Germinal center (tissue), 1 donor: ENCODE measurements around the gene PPP1R12B.
A peak's percentile ranks its signal among the peaks of the same experiment; 100 is the strongest.

ENCODE experiments used
- DNase-seq: peaks from one replicate; pipeline ENCODE4 v3.0.0; 2012; ENCODE audit warnings: mixed read lengths, low spot score

Gene PPP1R12B

DNA sequence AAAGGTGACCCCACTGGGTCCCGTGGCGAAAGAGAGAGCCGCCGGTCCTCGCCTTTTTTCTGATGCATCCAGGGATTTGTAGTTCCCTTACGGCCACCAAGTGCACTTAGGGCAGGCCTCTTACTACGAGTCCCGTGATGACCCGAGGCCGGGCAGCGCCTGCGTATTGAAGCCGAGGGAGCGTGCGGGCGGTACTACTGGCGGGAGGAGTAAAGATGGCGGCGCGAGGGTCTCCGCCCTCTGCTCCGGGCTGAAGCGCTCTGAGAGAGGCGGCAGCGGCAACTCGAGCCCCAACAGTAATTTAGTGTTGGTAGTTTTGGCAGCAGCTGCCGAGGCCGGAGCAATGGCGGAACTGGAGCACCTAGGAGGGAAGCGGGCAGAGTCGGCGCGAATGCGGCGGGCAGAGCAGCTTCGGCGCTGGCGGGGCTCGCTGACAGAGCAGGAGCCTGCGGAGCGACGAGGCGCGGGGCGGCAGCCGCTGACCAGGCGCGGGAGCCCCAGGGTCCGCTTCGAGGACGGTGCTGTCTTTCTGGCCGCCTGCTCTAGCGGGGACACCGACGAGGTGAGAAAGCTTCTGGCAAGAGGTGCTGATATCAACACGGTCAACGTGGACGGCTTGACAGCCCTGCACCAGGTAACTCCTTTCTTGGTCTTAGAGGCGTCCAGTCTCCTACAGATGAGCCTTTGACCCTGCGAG lies at the start of gene PPP1R12B:
Gene PPP1R12B (plus strand): TSS at position 191 of the 697 bp plus-strand sequence. CDS start 153 bp downstream, at position 344.
- peak; percentile 86 for DNase-seq

DNA sequence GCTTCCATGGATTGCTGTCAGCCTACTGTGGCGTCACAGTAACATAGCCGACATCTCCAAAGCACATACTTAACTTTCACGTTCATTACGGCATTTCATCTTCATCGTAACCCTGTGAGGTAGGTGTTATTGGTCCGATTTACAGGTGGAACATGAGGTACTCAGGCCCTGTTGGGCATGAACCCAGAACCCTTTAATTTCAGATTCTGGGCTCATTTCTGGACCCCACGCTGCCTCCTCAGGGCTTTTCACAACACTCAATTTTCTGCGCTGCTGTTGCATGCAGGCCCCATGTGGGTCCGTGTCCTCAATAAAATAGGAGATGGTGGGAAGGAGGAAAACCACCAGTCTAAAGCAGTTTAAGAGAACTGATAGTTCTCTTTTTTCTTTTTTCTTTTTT lies 46.3 kb upstream of the PPP1R12B start:
- no peak for DNase-seq

DNA sequence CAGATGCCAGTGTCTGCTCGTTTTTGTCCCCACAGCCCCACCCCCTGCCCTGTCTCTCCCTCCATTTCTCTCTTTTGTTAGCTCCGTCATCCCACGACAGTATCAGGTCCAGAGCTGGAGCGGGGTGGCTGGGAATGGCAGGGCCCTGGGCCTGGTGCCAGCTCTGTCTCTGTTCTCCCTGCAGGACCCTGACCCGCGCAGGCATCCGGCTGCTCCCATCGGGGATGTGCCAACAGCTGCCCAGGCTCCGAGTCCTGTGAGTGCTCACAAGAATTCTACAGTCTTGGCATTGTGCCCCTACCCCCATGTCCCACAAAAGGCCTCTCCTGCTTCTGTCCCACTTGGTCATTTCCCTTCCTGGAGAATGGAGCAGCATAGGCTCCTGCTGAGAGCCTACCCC lies 44.1 kb upstream of the PPP1R12B start:
- DNase-seq: no peak

GRCh38 chr1:202305168-202305567 lies 43.3 kb upstream of the PPP1R12B start:
- no peak for DNase-seq

- no peak for DNase-seq
Observed at GRCh38 chr1:202306535-202307345, 41.8 kb upstream of the PPP1R12B start.

DNA sequence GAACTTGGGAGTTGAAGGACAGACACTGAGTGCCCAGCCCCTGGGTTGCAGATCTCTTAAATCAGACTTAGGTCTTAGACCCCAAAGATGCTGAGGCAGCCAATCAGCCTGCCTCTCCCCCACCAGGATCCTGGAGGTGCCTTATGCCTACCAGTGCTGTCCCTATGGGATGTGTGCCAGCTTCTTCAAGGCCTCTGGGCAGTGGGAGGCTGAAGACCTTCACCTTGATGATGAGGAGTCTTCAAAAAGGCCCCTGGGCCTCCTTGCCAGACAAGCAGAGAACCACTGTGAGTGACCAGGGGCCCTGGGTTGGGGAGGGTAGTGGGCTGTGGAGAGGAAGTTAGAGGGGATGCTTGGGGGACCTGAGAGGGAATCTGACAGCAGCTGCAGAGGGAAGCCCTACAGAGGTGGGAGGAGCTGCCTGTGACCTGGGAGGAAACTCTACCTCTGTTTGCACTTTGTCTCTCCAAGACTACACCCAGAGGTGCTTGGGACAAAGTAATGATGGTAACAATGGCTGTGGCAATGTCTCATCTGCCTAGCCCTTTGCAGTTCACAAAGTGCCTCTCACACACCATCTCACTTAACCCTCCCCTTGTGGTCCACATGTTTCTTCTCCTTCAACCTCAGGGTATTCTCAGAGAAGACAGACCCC lies 38.3 kb upstream of the PPP1R12B start:
- no peak for DNase-seq

- DNase-seq: no peak
Observed at GRCh38 chr1:202310746-202311145, 37.8 kb upstream of the PPP1R12B start.

- DNase-seq: no peak
Observed at GRCh38 chr1:202311875-202312635, 36.4 kb upstream of the PPP1R12B start.

DNA sequence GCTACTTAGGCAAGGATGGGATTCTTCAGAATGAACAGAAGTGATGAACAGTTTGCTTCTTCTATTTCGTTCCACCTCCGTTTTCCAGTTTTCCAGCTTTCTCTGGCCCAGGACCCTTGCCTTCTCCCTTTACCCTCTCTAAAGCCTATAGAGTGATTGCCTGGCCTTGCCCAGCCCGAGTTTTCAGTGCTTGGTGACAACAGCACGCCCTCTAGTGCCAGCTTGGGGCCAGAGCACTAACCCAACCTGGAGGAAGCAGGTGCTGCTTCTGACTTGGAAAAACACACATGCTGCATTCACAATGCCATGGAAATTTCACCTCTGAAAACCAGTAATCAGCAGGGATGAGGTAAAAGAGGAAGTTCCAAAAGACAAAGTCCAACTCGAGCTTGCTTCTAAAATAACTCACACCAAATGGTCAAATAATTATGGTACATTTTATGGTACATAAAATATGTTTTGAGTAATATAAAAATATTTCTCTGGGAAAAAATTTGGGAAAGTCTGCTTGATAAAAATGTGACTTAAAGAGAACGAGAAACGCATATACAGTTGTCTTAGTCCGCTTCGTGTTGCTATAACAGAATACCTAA lies 32.8 kb upstream of the PPP1R12B start:
- peak; percentile 79 for DNase-seq

DNA sequence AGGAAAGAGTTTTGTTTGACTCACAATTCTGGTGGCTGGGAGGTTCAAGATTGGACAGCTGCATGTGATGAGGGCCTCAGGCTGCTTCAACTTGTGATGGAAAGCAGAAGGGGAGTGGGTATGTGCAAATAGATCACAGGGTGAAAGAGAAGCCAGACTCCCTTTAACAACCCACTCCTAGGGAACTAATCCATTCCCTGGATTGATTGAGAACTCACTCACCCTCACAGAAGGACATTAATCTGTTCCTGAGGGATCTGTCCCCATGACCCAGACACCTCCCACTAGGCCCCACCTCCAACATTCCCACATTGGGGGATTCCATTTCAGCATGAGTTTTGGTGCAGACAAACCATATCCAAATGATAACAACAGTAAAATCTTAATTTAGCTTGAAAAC lies 32.3 kb upstream of the PPP1R12B start:
- DNase-seq: no peak

- no peak for DNase-seq
Observed at GRCh38 chr1:202317941-202318925, 30.3 kb upstream of the PPP1R12B start.

DNA sequence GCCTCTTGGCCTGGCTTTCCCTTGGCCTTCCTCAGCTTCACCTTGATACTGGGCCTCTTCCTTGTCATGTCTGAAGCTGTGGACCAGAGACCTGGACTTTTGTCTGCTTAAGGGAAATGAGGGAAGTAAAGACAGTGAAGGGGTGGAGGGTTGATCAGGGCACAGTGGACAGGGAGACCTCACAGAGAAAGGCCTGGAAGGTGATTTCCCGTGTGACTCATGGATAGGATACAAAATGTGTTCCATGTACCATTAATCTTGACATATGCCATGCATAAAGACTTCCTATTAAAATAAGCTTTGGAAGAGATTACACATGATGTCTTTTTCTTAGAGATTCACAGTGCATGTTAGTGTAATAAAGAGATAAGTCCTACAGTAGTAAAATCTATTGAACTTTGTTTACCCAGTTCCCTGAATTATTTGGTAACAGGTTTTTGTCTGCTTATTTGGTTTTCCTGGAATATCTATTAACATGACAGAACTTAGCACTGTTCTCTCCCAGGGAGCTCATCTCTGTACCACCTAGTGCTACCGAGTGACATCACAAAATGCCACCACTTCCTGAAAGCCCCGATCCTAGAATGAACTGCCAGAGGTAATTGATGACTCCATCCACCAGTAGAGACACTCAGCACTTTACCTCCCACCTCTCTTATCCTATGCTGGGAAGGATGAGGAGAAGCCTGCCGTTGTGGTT lies 29.0 kb upstream of the PPP1R12B start:
- no peak for DNase-seq

DNA sequence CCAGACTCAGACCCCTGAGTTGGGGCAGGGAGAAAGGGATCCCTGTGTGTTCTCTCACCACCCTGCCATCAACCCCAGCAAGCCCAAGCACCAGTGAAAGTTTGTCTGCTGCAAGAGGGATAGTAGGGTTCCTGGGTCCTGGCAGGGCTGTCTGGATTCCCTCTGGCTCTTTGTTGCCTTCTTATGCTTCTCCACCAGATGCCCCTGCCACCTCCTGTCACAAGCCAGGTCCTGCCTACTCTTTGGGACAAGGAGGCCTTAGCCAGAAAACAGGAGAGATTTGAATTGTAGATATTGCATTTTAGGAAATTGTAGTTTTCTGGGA lies 28.5 kb upstream of the PPP1R12B start:
- no peak for DNase-seq

DNA sequence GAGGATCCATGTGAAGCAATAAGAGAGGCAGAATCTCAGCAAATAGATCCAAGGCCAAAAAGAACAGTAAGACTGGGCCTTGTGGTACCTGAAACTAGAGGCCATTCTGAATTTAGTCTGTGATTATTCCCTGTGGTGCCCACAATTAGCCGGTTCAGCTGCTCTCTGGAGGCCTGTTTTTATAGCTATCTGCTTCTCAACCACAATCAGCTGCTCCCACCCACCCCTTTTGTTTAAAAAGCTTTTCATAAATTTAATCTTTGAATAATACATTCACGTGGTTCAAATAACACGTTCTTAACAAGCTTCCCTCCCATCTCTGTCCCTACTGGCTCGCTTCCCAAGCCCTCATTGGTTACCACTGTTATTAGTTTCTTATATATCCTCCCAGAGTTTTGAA lies 24.8 kb upstream of the PPP1R12B start:
- DNase-seq: no peak

DNA sequence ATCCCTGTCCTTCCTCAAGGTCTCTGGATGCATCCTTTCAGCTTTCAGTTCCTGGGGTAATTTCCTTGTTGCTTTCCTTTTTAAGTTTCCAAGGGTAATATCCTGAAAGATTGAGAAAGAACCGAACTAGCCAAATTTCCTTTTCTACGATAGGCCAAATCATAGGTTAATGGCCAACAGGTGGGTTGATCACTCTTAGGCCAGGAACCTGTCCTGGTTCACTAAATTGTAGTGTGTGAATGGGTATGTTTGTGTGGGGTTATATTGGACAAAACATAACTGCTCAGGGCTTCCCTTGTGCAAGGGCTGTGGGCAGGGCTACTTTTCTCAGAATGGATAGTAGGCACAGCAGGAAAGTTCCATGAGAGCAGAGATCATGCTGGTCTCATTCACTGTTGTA lies 23.9 kb upstream of the PPP1R12B start:
- DNase-seq: no peak

- DNase-seq: no peak
Observed at GRCh38 chr1:202329891-202330290, 18.6 kb upstream of the PPP1R12B start.

- DNase-seq: no peak
Observed at GRCh38 chr1:202333861-202334260, 14.6 kb upstream of the PPP1R12B start.

DNA sequence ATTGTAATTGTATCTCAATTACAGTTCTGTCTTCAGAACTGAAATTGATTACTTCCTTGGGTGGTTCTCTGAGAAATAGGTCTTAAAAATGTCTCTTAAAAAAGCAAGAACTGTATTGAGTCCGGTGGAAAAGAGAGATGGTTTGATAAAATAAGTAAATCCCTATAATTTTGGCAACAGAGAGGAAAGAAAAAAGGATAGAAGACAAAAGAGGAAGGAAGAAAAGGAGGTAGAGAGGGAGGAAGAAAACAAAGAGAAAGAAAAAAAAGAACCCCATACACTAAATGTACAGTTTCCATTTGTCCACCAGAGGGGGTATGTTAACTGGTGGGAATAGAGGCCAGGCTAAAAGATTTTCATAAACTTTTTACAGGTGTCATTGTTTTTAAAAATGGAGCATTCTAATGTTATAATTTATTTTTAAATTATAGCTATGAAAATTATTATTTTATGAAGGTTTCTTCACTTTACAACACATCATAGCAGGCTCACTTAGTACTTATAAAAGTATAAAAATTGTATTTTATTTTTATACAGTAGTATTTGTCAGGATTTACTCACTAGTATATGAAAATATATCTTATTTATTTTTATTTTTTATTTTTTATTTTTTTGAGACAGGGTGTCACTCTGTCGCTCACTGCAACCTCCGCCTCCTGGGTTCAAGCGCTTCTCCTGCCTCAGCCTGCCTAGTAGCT lies 4.7 kb upstream of the PPP1R12B start:
- no peak for DNase-seq

DNA sequence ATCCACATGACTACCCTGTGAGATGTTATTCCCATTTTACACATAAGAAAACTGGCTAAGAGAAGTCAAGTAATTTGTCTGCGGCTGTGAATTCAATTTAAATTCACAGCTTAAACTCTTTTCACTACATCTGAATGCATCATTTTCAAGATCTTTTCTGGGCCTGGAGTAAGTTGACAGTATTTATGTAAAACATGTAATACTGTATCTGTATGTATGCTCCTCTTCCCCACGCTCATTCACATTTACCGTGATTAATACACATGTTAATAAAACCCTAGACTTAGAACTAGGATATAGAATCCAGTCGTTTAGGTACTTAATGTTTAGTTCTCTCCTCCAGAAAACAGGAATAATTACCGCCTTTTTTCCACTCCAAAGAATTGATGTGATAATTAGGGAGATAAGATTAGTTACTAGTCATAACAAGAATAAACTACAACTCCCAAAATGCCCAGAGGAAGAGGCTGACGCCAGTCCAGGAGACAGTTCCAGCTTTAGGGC lies 442 bp upstream of the PPP1R12B start:
- DNase-seq: no peak
